IMR-90 (cell line): ENCODE data around the gene GNB4. TPM values are rescaled to one million over a fixed set of nuclear protein-coding genes. Genes with fewer than 3 reads are reported as not detected.

Experiments used
- ATAC-seq: fragments of 200-7000 bp; cut with Tn5 transposase; 2 replicates; pipeline ENCODE4 v1.9.1; 2020; ENCODE audit warnings: low read depth, mild to moderate bottlenecking, moderate library complexity
- BruUV-seq: library from RNA; stranded (reverse); fragments of 400-500 nt; replicated peaks from 2 replicates; lab custom pipeline; 2021; lab: Mats Ljungman, UMichigan
- CTCF ChIA-PET: fragments of 300-600 bp; formaldehyde crosslinking; extraction: SDS; loops from one replicate; lab custom pipeline; 2021; ENCODE audit warnings: antibody characterized with exemption; lab: Yijun Ruan, JAX
- POLR2A ChIA-PET: fragments of 300-600 bp; sonication (Branson Sonifier 250); formaldehyde crosslinking; loops from one replicate; lab custom pipeline; 2022; ENCODE audit warnings: antibody characterized with exemption; ENCODE audit not compliant: unreplicated experiment; lab: Charles Lee
- DNase-seq: peaks from one replicate; pipeline ENCODE4 v3.0.0; 2013
- H2AFZ ChIP-seq: replicated peaks from 2 replicates; pipeline ENCODE3; 2013; ENCODE audit warnings: low read length, mild to moderate bottlenecking; ENCODE audit not compliant: poor library complexity
- H2AK5ac ChIP-seq: 2 replicates; pipeline ENCODE4 v1.6.1; 2013; ENCODE audit warnings: low read depth, low read length, inconsistent platforms
- H2AK9ac ChIP-seq: replicated peaks from 2 replicates; pipeline ENCODE3; 2013; ENCODE audit warnings: mild to moderate bottlenecking, low read depth, low read length, moderate library complexity; ENCODE audit not compliant: poor library complexity
- H2BK120ac ChIP-seq: 2 replicates; pipeline ENCODE4 v1.6.1; 2013; ENCODE audit warnings: low read depth, low read length, inconsistent platforms
- H2BK15ac ChIP-seq: 3 replicates; pipeline ENCODE4 v1.6.1; 2013; ENCODE audit warnings: low read depth, low read length, inconsistent platforms
- H2BK20ac ChIP-seq: 2 replicates; pipeline ENCODE4 v1.6.1; 2013; ENCODE audit warnings: low read depth, mild to moderate bottlenecking, inconsistent platforms, low read length, moderate library complexity
- H2BK5ac ChIP-seq: 2 replicates; pipeline ENCODE4 v1.6.1; 2013; ENCODE audit warnings: mild to moderate bottlenecking, low read depth, low read length, inconsistent platforms; ENCODE audit not compliant: poor library complexity, severe bottlenecking
- H3K14ac ChIP-seq: replicated peaks from 2 replicates; pipeline ENCODE4 v1.6.1; 2013; ENCODE audit warnings: low read depth, low read length, inconsistent platforms
- H3K18ac ChIP-seq: 2 replicates; pipeline ENCODE4 v1.6.1; 2013; ENCODE audit warnings: low read depth, low read length, control low read depth
- H3K23ac ChIP-seq: 2 replicates; pipeline ENCODE4 v1.6.1; 2013; ENCODE audit warnings: low read depth, low read length, inconsistent platforms
- H3K27ac ChIP-seq: 2 replicates; pipeline ENCODE4 v1.5.1; 2013; ENCODE audit warnings: mild to moderate bottlenecking, control low read depth, low read length; ENCODE audit not compliant: insufficient read depth
- H3K27me3 ChIP-seq: 2 replicates; pipeline ENCODE4 v1.6.1; 2013; ENCODE audit warnings: low read length; ENCODE audit not compliant: control insufficient read depth, insufficient read depth
- H3K36me3 ChIP-seq: 2 replicates; pipeline ENCODE4 v1.6.1; 2013; ENCODE audit warnings: low read length, mixed read lengths; ENCODE audit not compliant: control insufficient read depth, insufficient read depth
- H3K4ac ChIP-seq: 2 replicates; pipeline ENCODE4 v1.6.1; 2013; ENCODE audit warnings: low read depth, low read length, inconsistent platforms
- H3K4me1 ChIP-seq: 2 replicates; pipeline ENCODE4 v1.6.1; 2013; ENCODE audit warnings: low read length, mixed read lengths; ENCODE audit not compliant: control insufficient read depth, insufficient read depth
- H3K4me2 ChIP-seq: 2 replicates; pipeline ENCODE4 v1.6.1; 2013; ENCODE audit warnings: low read depth, mild to moderate bottlenecking, control low read depth, low read length, moderate library complexity
- H3K4me3 ChIP-seq: 2 replicates; pipeline ENCODE4 v1.5.1; 2013; ENCODE audit warnings: low read depth, mild to moderate bottlenecking, control low read depth, low read length, moderate library complexity; ENCODE audit not compliant: insufficient read depth
- H3K56ac ChIP-seq: 2 replicates; pipeline ENCODE4 v1.6.1; 2013; ENCODE audit warnings: low read length, inconsistent platforms; ENCODE audit not compliant: insufficient read depth; ENCODE audit errors: extremely low read depth
- H3K79me1 ChIP-seq, 2 experiments: 2 replicates each; pipeline ENCODE4 v1.6.1; 2013; ENCODE audit warnings: low read length in 2 of 2, inconsistent platforms in 1 of 2, low read depth in 1 of 2
- H3K9ac ChIP-seq: 2 replicates; pipeline ENCODE4 v1.6.1; 2013; ENCODE audit warnings: low read depth, low read length, control low read depth
- H3K9me1 ChIP-seq: 2 replicates; pipeline ENCODE4 v1.6.1; 2013; ENCODE audit warnings: low read length, inconsistent platforms; ENCODE audit not compliant: insufficient read depth
- H3K9me3 ChIP-seq: 2 replicates; pipeline ENCODE4 v1.6.1; 2013; ENCODE audit warnings: low read length; ENCODE audit not compliant: control insufficient read depth, insufficient read depth
- H4K20me1 ChIP-seq: 2 replicates; pipeline ENCODE4 v1.6.1; 2013; ENCODE audit warnings: low read length, inconsistent platforms; ENCODE audit not compliant: insufficient read depth
- H4K5ac ChIP-seq: 2 replicates; pipeline ENCODE4 v1.6.1; 2013; ENCODE audit warnings: mild to moderate bottlenecking, low read depth, low read length, control low read depth
- H4K8ac ChIP-seq, 2 experiments: 2 replicates each; pipeline ENCODE4 v1.6.1; 2013; ENCODE audit warnings: low read depth in 2 of 2, low read length in 2 of 2, control low read depth in 1 of 2, inconsistent platforms in 1 of 2
- H4K91ac ChIP-seq: 2 replicates; pipeline ENCODE4 v1.6.1; 2013; ENCODE audit warnings: low read depth, low read length, inconsistent platforms; ENCODE audit not compliant: insufficient read depth
- BHLHE40 ChIP-seq: fragments of 150-350 bp; IDR thresholded peaks from 2 replicates; pipeline ENCODE4 v1.6.1; 2016; ENCODE audit warnings: mild to moderate bottlenecking, low read depth, low read length
- CEBPB ChIP-seq: IDR thresholded peaks from 2 replicates; pipeline ENCODE4 v1.6.1; 2012; ENCODE audit warnings: low read depth, low read length, improper control_type of control experiment
- MAFK ChIP-seq: IDR thresholded peaks from 2 replicates; pipeline ENCODE4 v1.6.1; 2012; ENCODE audit warnings: low read depth, low read length, improper control_type of control experiment
- MAZ ChIP-seq: IDR thresholded peaks from 2 replicates; pipeline ENCODE4 v1.6.1; 2012; ENCODE audit warnings: low read depth, mild to moderate bottlenecking, low read length, improper control_type of control experiment, moderate library complexity, borderline replicate concordance
- MXI1 ChIP-seq: IDR thresholded peaks from 2 replicates; pipeline ENCODE4 v1.6.1; 2012; ENCODE audit warnings: low read depth, mild to moderate bottlenecking, low read length, moderate library complexity, borderline replicate concordance
- NFE2L2 ChIP-seq: fragments of 150-350 bp; IDR thresholded peaks from 2 replicates; pipeline ENCODE4 v1.6.1; 2016; ENCODE audit warnings: low read depth, mild to moderate bottlenecking, low read length
- RCOR1 ChIP-seq: IDR thresholded peaks from 2 replicates; pipeline ENCODE4 v1.6.1; 2012; ENCODE audit warnings: mild to moderate bottlenecking, low read length, improper control_type of control experiment; ENCODE audit not compliant: insufficient replicate concordance
- whole genome bisulfite sequencing, 2 experiments: methylation state at CpG; one replicate each; pipeline versions ENCODE4 v1.1.5 to v1.1.7; 2013; ENCODE audit warnings: missing lambda C conversion rate in 2 of 2; ENCODE audit not compliant: insufficient read length in 1 of 2; ENCODE audit errors: extremely low coverage in 2 of 2; 5-methylcytosine and 5-hydroxymethylcytosine counted together
- dilution Hi-C: fragments of 300-500 bp; cut with HindIII; formaldehyde crosslinking; loops from one replicate; pipeline ENCODE4 v1.14.3; 2018; ENCODE audit warnings: low sequenced_read_pairs; ENCODE audit not compliant: unreplicated experiment
- in situ Hi-C: fragments of 300-500 bp; cut with MboI; formaldehyde crosslinking; loops from 3 replicates; pipeline ENCODE4 v1.14.3; 2019; ENCODE audit warnings: low sequenced_read_pairs, inconsistent platforms, mixed read lengths
- intact Hi-C: fragments of 100-400 bp; cut with micrococcal nuclease; formaldehyde crosslinking; loops from 2 replicates; pipeline ENCODE4 v1.10.0; 2022
- polyA plus RNA-seq, 3 experiments: library from polyadenylated mRNA; depleted of rRNA; stranded (reverse); fragments of >200 nt; gene quantifications; 2 replicates each; pipeline ENCODE4 v1.2.3, GENCODE V29; 2012; ENCODE audit warnings: low replicate concordance in 1 of 3
- total RNA-seq: library from RNA; depleted of rRNA; stranded (reverse); fragments of >200 nt; gene quantifications from 2 replicates; pipeline ENCODE4 v1.2.3, GENCODE V29; 2012
- TF ChIP-seq, protein P1 (sequence below): fragments of 150-350 bp; IDR thresholded peaks from 2 replicates; pipeline ENCODE4 v1.6.1; 2016; ENCODE audit warnings: low read depth, mild to moderate bottlenecking, low read length, moderate library complexity, borderline replicate concordance

GNB4 gene
- total and polyA plus RNA-seq, 2 of the 4 experiments (the other 2 are of a cell fraction), result 22.1 to 112 TPM

DNA sequence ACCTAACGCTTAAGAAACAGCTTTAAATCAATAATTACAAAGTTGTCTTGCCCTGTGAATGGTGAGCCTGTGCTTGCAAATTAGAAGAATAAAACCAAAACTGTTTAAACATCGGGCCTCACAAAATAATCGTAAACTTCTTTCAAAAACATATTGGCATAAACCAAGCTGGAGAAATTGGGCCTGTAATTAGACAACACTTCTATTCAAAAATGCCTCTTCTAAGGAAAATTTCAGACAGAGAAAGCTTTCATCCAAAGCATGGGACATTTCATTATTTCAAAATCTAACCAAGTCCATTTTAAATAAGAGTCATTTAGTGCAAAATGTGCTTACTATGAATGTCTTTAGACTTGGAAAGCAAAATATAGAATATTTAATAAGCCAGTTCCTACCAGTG, 35.5 kb upstream of the GNB4 start:
- Histone ChIP-seq H2BK20ac (no peak overlapping the region), H2BK120ac (no peak overlapping the region), H3K18ac (no peak overlapping the region), H3K4me1 (no peaks in the 10 kb centered on the region), H2BK5ac (no peak overlapping the region), H3K9me3 (no peaks in the 10 kb centered on the region), H3K4me2 (no peak overlapping the region), H3K36me3 (no peaks in the 10 kb centered on the region), H3K14ac (no peak overlapping the region), H4K20me1 (no peaks in the 10 kb centered on the region), H4K91ac (no peak overlapping the region), H3K4me3 (no peak overlapping the region), H2AK9ac (no peak overlapping the region), H2AK5ac (no peak overlapping the region), H3K23ac (no peak overlapping the region), H3K9me1 (no peaks in the 10 kb centered on the region), H3K79me1 (no peaks in the 10 kb centered on the region), H3K27me3 (no peaks in the 10 kb centered on the region), H2BK15ac (no peak overlapping the region), H3K4ac (no peak overlapping the region), H3K9ac (no peak overlapping the region), H3K56ac (no peak overlapping the region), H3K27ac (no peak overlapping the region), H2AFZ (no peak overlapping the region), H4K5ac (no peak overlapping the region), H4K8ac (no peak overlapping the region)
- ATAC-seq (no peak), DNase-seq (no peak)
- POLR2A ChIA-PET, result no interaction called here
- in situ Hi-C loops (no loop called here), dilution Hi-C loops (no loop called here), intact Hi-C loops (no loop called here)
- BruUV-seq, result no TSS peak
- TF ChIP-seq CEBPB (no peak), MXI1 (no peak), RCOR1 (no peak), MAZ (no peak), NFE2L2 (no peak), BHLHE40 (no peak), MAFK (no peak)
- TF ChIP-seq, protein P1, sequence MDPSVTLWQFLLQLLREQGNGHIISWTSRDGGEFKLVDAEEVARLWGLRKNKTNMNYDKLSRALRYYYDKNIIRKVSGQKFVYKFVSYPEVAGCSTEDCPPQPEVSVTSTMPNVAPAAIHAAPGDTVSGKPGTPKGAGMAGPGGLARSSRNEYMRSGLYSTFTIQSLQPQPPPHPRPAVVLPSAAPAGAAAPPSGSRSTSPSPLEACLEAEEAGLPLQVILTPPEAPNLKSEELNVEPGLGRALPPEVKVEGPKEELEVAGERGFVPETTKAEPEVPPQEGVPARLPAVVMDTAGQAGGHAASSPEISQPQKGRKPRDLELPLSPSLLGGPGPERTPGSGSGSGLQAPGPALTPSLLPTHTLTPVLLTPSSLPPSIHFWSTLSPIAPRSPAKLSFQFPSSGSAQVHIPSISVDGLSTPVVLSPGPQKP, result no peak
- CTCF ChIA-PET, result interaction anchor here (0.7 kb wide), 1 partner anchor 608 kb away, joined by 4 read pairs; no protein-coding TSS in a partner anchor
- 80% methylated on average over 1 of the region's 3 CpGs; no CpG with 5 or more reads in 1 of the 2 experiments for WGBS, 2 experiments
